GM23338 (cell line): Measurements from ENCODE around the gene FAM171A2. TPM values are rescaled to one million over a fixed set of nuclear protein-coding genes. Genes with fewer than 3 reads are reported as not detected.

Source experiments
- ATAC-seq: fragments of 200-7000 bp; cut with Tn5 transposase; 3 replicates; pipeline ENCODE4 v1.9.1; 2020
- DNase-seq: peaks from one replicate; pipeline ENCODE4 v3.0.0-alpha.2; 2015; ENCODE audit warnings: low spot score
- H2AFZ ChIP-seq: fragments of 200-600 bp; sonication (generic); 2 replicates; pipeline ENCODE4 v1.8.0; 2016; ENCODE audit warnings: antibody characterized with exemption, mild to moderate bottlenecking, moderate library complexity
- H3F3A ChIP-seq: fragments of 200-600 bp; sonication (generic); replicated peaks from 2 replicates; pipeline ENCODE4 v1.8.0; 2017; ENCODE audit warnings: antibody characterized with exemption, mixed run types, low read depth
- H3K27ac ChIP-seq: fragments of 200-600 bp; sonication (generic); 2 replicates; pipeline ENCODE4 v1.6.1; 2016; ENCODE audit warnings: low read depth
- H3K27me3 ChIP-seq: fragments of 200-600 bp; sonication (generic); 2 replicates; pipeline ENCODE4 v1.8.0; 2016; ENCODE audit warnings: mild to moderate bottlenecking, mixed run types, moderate library complexity; ENCODE audit not compliant: insufficient read depth
- H3K36me3 ChIP-seq: fragments of 200-600 bp; sonication (generic); 2 replicates; pipeline ENCODE4 v1.8.0; 2016; ENCODE audit warnings: mild to moderate bottlenecking; ENCODE audit not compliant: insufficient read depth
- H3K4me1 ChIP-seq: fragments of 200-600 bp; sonication (generic); 2 replicates; pipeline ENCODE4 v1.8.0; 2016; ENCODE audit warnings: mild to moderate bottlenecking, moderate library complexity; ENCODE audit not compliant: insufficient read depth
- H3K4me2 ChIP-seq: fragments of 200-600 bp; sonication (generic); 2 replicates; pipeline ENCODE4 v1.7.1; 2017; ENCODE audit warnings: mixed run types
- H3K4me3 ChIP-seq: fragments of 200-600 bp; sonication (generic); 2 replicates; pipeline ENCODE4 v1.6.1; 2016; ENCODE audit warnings: mixed run types
- H3K79me2 ChIP-seq: fragments of 200-600 bp; sonication (generic); replicated peaks from 2 replicates; pipeline ENCODE4 v1.8.0; 2017; ENCODE audit warnings: mild to moderate bottlenecking; ENCODE audit not compliant: insufficient read depth
- H3K9me2 ChIP-seq: fragments of 200-600 bp; sonication (generic); 2 replicates; pipeline ENCODE4 v1.8.0; 2017; ENCODE audit not compliant: insufficient read depth
- H4K20me1 ChIP-seq: fragments of 200-600 bp; sonication (generic); replicated peaks from 2 replicates; pipeline ENCODE4 v1.8.0; 2017; ENCODE audit warnings: mild to moderate bottlenecking; ENCODE audit not compliant: insufficient read depth
- H3K27ac Mint-ChIP-seq: 2 replicates; pipeline ENCODE4 v1.8.0; 2020; ENCODE audit warnings: inconsistent platforms, mild to moderate bottlenecking, moderate library complexity, mixed read lengths
- H3K27me3 Mint-ChIP-seq: 3 replicates; pipeline ENCODE4 v1.8.0; 2022; ENCODE audit warnings: low read depth, mild to moderate bottlenecking, moderate library complexity, mixed read lengths, inconsistent platforms; ENCODE audit not compliant: insufficient read depth, poor library complexity
- H3K36me3 Mint-ChIP-seq: 3 replicates; pipeline ENCODE4 v1.8.0; 2021; ENCODE audit warnings: low read depth, mild to moderate bottlenecking, inconsistent platforms, moderate library complexity, mixed read lengths
- H3K4me1 Mint-ChIP-seq: 3 replicates; pipeline ENCODE4 v1.8.0; 2020; ENCODE audit warnings: mild to moderate bottlenecking, inconsistent platforms, mixed read lengths
- H3K4me3 Mint-ChIP-seq: 3 replicates; pipeline ENCODE4 v1.8.0; 2021; ENCODE audit warnings: moderate library complexity, mild to moderate bottlenecking, inconsistent platforms, mixed read lengths
- H3K9me3 Mint-ChIP-seq: 3 replicates; pipeline ENCODE4 v1.8.0; 2020; ENCODE audit warnings: moderate library complexity, mild to moderate bottlenecking, inconsistent platforms, mixed read lengths
- CTCF ChIP-seq, 2 experiments: fragments of 200-600 bp in 1 of 2; sonication (generic) in 1 of 2; conservative IDR thresholded peaks; 2 replicates each; pipeline versions ENCODE4 v1.5.1 to v1.6.1; 2016 to 2017; ENCODE audit warnings: antibody characterized with exemption in 2 of 2, low read depth in 2 of 2, mild to moderate bottlenecking in 2 of 2, moderate library complexity in 1 of 2
- EZH2phosphoT487 ChIP-seq: fragments of 200-600 bp; sonication (generic); IDR thresholded peaks from one replicate; pipeline ENCODE4 v1.8.1; 2018; ENCODE audit warnings: antibody characterized with exemption; ENCODE audit not compliant: unreplicated experiment
- JUNB ChIP-seq: IDR thresholded peaks from one replicate; pipeline ENCODE4 v1.6.1; 2016; ENCODE audit warnings: antibody characterized with exemption; ENCODE audit not compliant: unreplicated experiment
- NANOG ChIP-seq: IDR thresholded peaks from 2 replicates; pipeline ENCODE4 v1.6.1; 2016; ENCODE audit warnings: antibody characterized with exemption, borderline replicate concordance
- POLR2AphosphoS5 ChIP-seq: IDR thresholded peaks from 2 replicates; pipeline ENCODE4 v1.6.1; 2016; ENCODE audit warnings: antibody characterized with exemption, low read depth
- STAT1 ChIP-seq: IDR thresholded peaks from one replicate; pipeline ENCODE4 v1.6.1; 2016; ENCODE audit warnings: antibody characterized with exemption; ENCODE audit not compliant: unreplicated experiment
- ZNF114 ChIP-seq: fragments of 250-450 bp; sonication (Bioruptor Pico); IDR thresholded peaks from 2 replicates; pipeline ENCODE4 v1.5.0; 2020; ENCODE audit warnings: mild to moderate bottlenecking, moderate library complexity
- ZNF331 ChIP-seq: fragments of 250-450 bp; sonication (Bioruptor Pico); IDR thresholded peaks from 2 replicates; pipeline ENCODE4 v1.5.0; 2020; ENCODE audit warnings: low read depth, mild to moderate bottlenecking, moderate library complexity
- polyA plus RNA-seq: library from polyadenylated mRNA; unstranded; fragments of >200 nt; fragmentation: Nextera tagmentation; extraction: Ambion mirVana; gene quantifications from 2 replicates; pipeline ENCODE4 v1.2.1, GENCODE V29; 2016
- total RNA-seq: library from RNA; depleted of rRNA; stranded (reverse); fragments of >200 nt; shearing (Covaris generic); gene quantifications from 2 replicates; pipeline ENCODE4 v1.2.3, GENCODE V29; 2014
- TF ChIP-seq, protein P1 (sequence below): IDR thresholded peaks from 2 replicates; pipeline ENCODE4 v1.6.1; 2016; ENCODE audit warnings: antibody characterized with exemption
- TF ChIP-seq, protein P2 (sequence below): IDR thresholded peaks from one replicate; pipeline ENCODE4 v1.6.1; 2018; ENCODE audit warnings: antibody characterized with exemption; ENCODE audit not compliant: unreplicated experiment

FAM171A2 gene
- total and polyA plus RNA-seq, 2 experiments from 2014 or later, result 4.1 to 35.4 TPM

GRCh38 chr17:44360144-44360533 is 3.5 kb downstream of the FAM171A2 start:
- Histone ChIP-seq H4K20me1 (peaks cover 19% of the 10 kb centered on the region), H3K27me3 (peaks cover 13% of the 10 kb centered on the region; the same call in 1 of the 2 replicates), H3K4me2 (no peak overlapping the region), H3K4me1 (peaks cover 26% of the 10 kb centered on the region), H3F3A (0 out of 2 replicates have a peak, but pooled peaks cover 12% of the 10 kb centered on the region), H2AFZ (no peak overlapping the region), H3K79me2 (no peaks in the 10 kb centered on the region), H3K36me3 (no peaks in the 10 kb centered on the region), H3K9me2 (no peaks in the 10 kb centered on the region), H3K27ac (no peak overlapping the region), H3K4me3 (no peak overlapping the region)
- ATAC-seq (no peak), DNase-seq (no peak)
- no peak overlapping the region; the same call in 2 of the 3 replicates for H3K4me3 Mint-ChIP-seq
- H3K4me1 Mint-ChIP-seq, result peaks cover 34% of the 10 kb centered on the region
- TF ChIP-seq, protein P1, sequence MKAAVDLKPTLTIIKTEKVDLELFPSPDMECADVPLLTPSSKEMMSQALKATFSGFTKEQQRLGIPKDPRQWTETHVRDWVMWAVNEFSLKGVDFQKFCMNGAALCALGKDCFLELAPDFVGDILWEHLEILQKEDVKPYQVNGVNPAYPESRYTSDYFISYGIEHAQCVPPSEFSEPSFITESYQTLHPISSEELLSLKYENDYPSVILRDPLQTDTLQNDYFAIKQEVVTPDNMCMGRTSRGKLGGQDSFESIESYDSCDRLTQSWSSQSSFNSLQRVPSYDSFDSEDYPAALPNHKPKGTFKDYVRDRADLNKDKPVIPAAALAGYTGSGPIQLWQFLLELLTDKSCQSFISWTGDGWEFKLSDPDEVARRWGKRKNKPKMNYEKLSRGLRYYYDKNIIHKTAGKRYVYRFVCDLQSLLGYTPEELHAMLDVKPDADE, result no peak
- TF ChIP-seq NANOG (no peak), EZH2phosphoT487 (no peak), JUNB (no peak), STAT1 (no peak), ZNF331 (CRISPR knock-in tag) (no peak)
- peaks cover under 1% of the 10 kb centered on the region; the same call in 1 of the 3 replicates for H3K9me3 Mint-ChIP-seq
- peaks cover 25% of the 10 kb centered on the region for H3K27me3 Mint-ChIP-seq
- H3K27ac Mint-ChIP-seq, result no peak overlapping the region
- peaks cover 4% of the 10 kb centered on the region; the same call in 2 of the 3 replicates for H3K36me3 Mint-ChIP-seq

- Mint-ChIP-seq H3K27ac (no peak overlapping the region), H3K27me3 (peaks cover 22% of the 10 kb centered on the region), H3K36me3 (peaks cover 4% of the 10 kb centered on the region; the same call in 2 of the 3 replicates), H3K4me3 (no peak overlapping the region; the same call in 2 of the 3 replicates), H3K9me3 (peaks cover 2% of the 10 kb centered on the region; the same call in 1 of the 3 replicates), H3K4me1 (peaks cover 36% of the 10 kb centered on the region)
- Histone ChIP-seq H4K20me1 (peaks cover 19% of the 10 kb centered on the region), H3K79me2 (no peaks in the 10 kb centered on the region), H3K36me3 (no peaks in the 10 kb centered on the region), H3K27ac (no peak overlapping the region), H3K4me3 (no peak overlapping the region), H3K27me3 (peaks cover 7% of the 10 kb centered on the region; the same call in 1 of the 2 replicates), H3K4me1 (peaks cover 26% of the 10 kb centered on the region), H3K9me2 (no peaks in the 10 kb centered on the region), H2AFZ (no peak overlapping the region), H3K4me2 (no peak overlapping the region), H3F3A (0 out of 2 replicates have a peak, but pooled peaks cover 13% of the 10 kb centered on the region)
- ATAC-seq (no peak), DNase-seq (no peak)
- TF ChIP-seq ZNF114 (CRISPR knock-in tag), result no peak
- TF ChIP-seq JUNB, result no peak
- no peak for TF ChIP-seq POLR2AphosphoS5
- TF ChIP-seq, protein P2, sequence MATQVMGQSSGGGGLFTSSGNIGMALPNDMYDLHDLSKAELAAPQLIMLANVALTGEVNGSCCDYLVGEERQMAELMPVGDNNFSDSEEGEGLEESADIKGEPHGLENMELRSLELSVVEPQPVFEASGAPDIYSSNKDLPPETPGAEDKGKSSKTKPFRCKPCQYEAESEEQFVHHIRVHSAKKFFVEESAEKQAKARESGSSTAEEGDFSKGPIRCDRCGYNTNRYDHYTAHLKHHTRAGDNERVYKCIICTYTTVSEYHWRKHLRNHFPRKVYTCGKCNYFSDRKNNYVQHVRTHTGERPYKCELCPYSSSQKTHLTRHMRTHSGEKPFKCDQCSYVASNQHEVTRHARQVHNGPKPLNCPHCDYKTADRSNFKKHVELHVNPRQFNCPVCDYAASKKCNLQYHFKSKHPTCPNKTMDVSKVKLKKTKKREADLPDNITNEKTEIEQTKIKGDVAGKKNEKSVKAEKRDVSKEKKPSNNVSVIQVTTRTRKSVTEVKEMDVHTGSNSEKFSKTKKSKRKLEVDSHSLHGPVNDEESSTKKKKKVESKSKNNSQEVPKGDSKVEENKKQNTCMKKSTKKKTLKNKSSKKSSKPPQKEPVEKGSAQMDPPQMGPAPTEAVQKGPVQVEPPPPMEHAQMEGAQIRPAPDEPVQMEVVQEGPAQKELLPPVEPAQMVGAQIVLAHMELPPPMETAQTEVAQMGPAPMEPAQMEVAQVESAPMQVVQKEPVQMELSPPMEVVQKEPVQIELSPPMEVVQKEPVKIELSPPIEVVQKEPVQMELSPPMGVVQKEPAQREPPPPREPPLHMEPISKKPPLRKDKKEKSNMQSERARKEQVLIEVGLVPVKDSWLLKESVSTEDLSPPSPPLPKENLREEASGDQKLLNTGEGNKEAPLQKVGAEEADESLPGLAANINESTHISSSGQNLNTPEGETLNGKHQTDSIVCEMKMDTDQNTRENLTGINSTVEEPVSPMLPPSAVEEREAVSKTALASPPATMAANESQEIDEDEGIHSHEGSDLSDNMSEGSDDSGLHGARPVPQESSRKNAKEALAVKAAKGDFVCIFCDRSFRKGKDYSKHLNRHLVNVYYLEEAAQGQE, result no peak
- no peak for TF ChIP-seq NANOG
- no peak for TF ChIP-seq CTCF (conservative IDR thresholded peaks at IDR 0.05; ENCODE audit: low read depth in 2 of 2)
- TF ChIP-seq STAT1, result no peak
Measured at GRCh38 chr17:44359458-44360143, 4.1 kb downstream of the FAM171A2 start.
